ENCODE results near the gene ELFN2.

GRCh38 chr22:37379085-37379484 is 48.2 kb downstream of the ELFN2 start:
- no peak for TF ChIP-seq CTCF (conservative IDR thresholded peaks at IDR 0.05)
- TF ChIP-seq EZH2 (IDR thresholded peaks at IDR 0.05; ENCODE audit: low read depth) = no peak
